ENCODE measurements around the gene GRIK3. TPM values are rescaled to one million over a fixed set of nuclear protein-coding genes. Genes with fewer than 3 reads are reported as not detected.

GRIK3 gene
- total RNA-seq, 2 experiments from 2014 or later: 16.3 to 55.0 TPM

DNA sequence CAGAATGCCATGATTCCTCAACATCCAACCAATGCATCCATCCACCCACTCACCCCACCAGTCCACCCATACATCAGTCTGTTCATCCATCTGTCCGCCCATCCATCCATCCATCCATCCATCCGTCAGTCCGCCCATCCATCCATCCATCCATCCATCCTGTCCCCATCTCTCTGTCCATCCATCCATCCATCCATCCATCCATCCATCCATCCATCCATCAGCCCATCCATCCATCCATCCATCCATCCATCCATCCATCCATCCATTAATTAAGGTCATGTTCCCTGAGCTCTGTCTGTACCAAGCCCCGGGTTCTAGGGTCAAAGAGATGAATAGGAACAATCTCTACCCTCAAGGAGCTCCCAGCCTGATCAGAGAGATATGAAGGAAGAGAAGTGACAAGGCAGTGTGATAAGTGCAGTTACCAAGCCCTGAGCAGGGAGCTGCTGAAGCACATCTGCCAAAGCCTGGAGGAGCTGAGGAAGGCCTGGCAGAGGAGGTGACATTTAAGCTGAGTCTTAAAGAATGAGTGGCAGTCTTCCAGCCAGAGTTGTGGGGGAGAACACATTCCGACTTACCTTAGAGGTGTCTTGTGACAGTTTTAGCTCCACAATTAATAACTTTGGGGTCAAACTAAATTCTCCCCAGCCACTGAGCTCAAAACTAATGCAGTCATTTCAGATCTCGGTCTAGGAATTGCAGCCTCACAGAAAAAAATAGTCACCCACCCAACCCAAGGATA, 47.9 kb downstream of the GRIK3 start:
- POLR2A ChIA-PET: interaction anchor here (0.7 to 1.7 kb wide), 2 partner anchors 10 to 19 kb away, joined by 3 to 10 read pairs; no protein-coding TSS in a partner anchor
- no peaks in the 10 kb centered on the region for H4K20me1 ChIP-seq (ENCODE audit: insufficient read depth, low read length)
- H3K36me3 ChIP-seq (ENCODE audit: insufficient read depth, low read length): no peaks in the 10 kb centered on the region
- intact Hi-C loops (cut with micrococcal nuclease; ENCODE audit: unreplicated experiment): no loop called here
- no peaks in the 10 kb centered on the region for H3K9me3 ChIP-seq (ENCODE audit: low read length)
- no peaks in the 10 kb centered on the region for H3K9me2 ChIP-seq (ENCODE audit: insufficient read depth, low read length)
- DNase-seq (ENCODE audit: low spot score): no peak
- H3K27ac ChIP-seq (ENCODE audit: low read depth, low read length, poor library complexity, severe bottlenecking): no peak overlapping the region
- no peaks in the 10 kb centered on the region for H3K79me2 ChIP-seq (ENCODE audit: insufficient read depth, low read depth, low read length)
- H3K4me3 ChIP-seq (ENCODE audit: low read depth, low read length, poor library complexity, severe bottlenecking): no peak overlapping the region
- peaks cover 8% of the 10 kb centered on the region for H3K4me1 ChIP-seq (ENCODE audit: insufficient read depth, low read length, poor library complexity, severe bottlenecking)
- TF ChIP-seq CTCF (conservative IDR thresholded peaks at IDR 0.05; ENCODE audit: low read length) (no peak), EZH2phosphoT487 (IDR thresholded peaks at IDR 0.05; ENCODE audit: borderline replicate concordance, low read depth, low read length) (no peak)
- H2AFZ ChIP-seq (ENCODE audit: low read length): no peak overlapping the region
- no peak overlapping the region for H3K4me2 ChIP-seq (ENCODE audit: low read length)
- CTCF ChIA-PET (ENCODE audit: unreplicated experiment): no interaction called here
- no TSS peak for BruUV-seq (replicated peaks)

- no peak for TF ChIP-seq CTCF (conservative IDR thresholded peaks at IDR 0.05; ENCODE audit: low read length)
- TF ChIP-seq EZH2phosphoT487 (IDR thresholded peaks at IDR 0.05; ENCODE audit: borderline replicate concordance, low read depth, low read length): no peak
- Histone ChIP-seq H3K79me2 (ENCODE audit: insufficient read depth, low read depth, low read length) (no peaks in the 10 kb centered on the region), H3K27ac (ENCODE audit: low read depth, low read length, poor library complexity, severe bottlenecking) (no peak overlapping the region), H4K20me1 (ENCODE audit: insufficient read depth, low read length) (no peaks in the 10 kb centered on the region), H3K9me3 (ENCODE audit: low read length) (no peaks in the 10 kb centered on the region), H3K36me3 (ENCODE audit: insufficient read depth, low read length) (no peaks in the 10 kb centered on the region), H2AFZ (ENCODE audit: low read length) (no peak overlapping the region), H3K4me1 (ENCODE audit: insufficient read depth, low read length, poor library complexity, severe bottlenecking) (peaks cover 8% of the 10 kb centered on the region), H3K9me2 (ENCODE audit: insufficient read depth, low read length) (no peaks in the 10 kb centered on the region), H3K4me3 (ENCODE audit: low read depth, low read length, poor library complexity, severe bottlenecking) (no peak overlapping the region), H3K4me2 (ENCODE audit: low read length) (no peak overlapping the region)
- no TSS peak for BruUV-seq (replicated peaks)
- ChIA-PET POLR2A (no interaction called here), CTCF (ENCODE audit: unreplicated experiment) (interaction anchor here (0.5 to 0.6 kb wide), 2 partner anchors 17 to 113 kb away, joined by 3 read pairs; no protein-coding TSS in a partner anchor)
- intact Hi-C loops (cut with micrococcal nuclease; ENCODE audit: unreplicated experiment): no loop called here
- no peak for DNase-seq (ENCODE audit: low spot score)
Measured at GRCh38 chr1:36984675-36985074, 49.6 kb downstream of the GRIK3 start.

- no peak overlapping the region for H2AFZ ChIP-seq (ENCODE audit: low read length)
- ChIA-PET CTCF (ENCODE audit: unreplicated experiment) (interaction anchor here (0.6 kb wide), 1 partner anchor 16 kb away, joined by 3 read pairs; no protein-coding TSS in a partner anchor), POLR2A (no interaction called here)
- no peaks in the 10 kb centered on the region for H3K9me2 ChIP-seq (ENCODE audit: insufficient read depth, low read length)
- intact Hi-C loops (cut with micrococcal nuclease; ENCODE audit: unreplicated experiment): no loop called here
- TF ChIP-seq CTCF (conservative IDR thresholded peaks at IDR 0.05; ENCODE audit: low read length) (no peak), EZH2phosphoT487 (IDR thresholded peaks at IDR 0.05; ENCODE audit: borderline replicate concordance, low read depth, low read length) (no peak)
- no peak overlapping the region for H3K4me3 ChIP-seq (ENCODE audit: low read depth, low read length, poor library complexity, severe bottlenecking)
- no peaks in the 10 kb centered on the region for H3K79me2 ChIP-seq (ENCODE audit: insufficient read depth, low read depth, low read length)
- no TSS peak for BruUV-seq (replicated peaks)
- H3K4me1 ChIP-seq (ENCODE audit: insufficient read depth, low read length, poor library complexity, severe bottlenecking): peaks cover 8% of the 10 kb centered on the region
- H3K9me3 ChIP-seq (ENCODE audit: low read length): 0 out of 2 replicates have a peak, but pooled peaks cover under 1% of the 10 kb centered on the region
- no peaks in the 10 kb centered on the region for H4K20me1 ChIP-seq (ENCODE audit: insufficient read depth, low read length)
- no peak overlapping the region for H3K4me2 ChIP-seq (ENCODE audit: low read length)
- no peak overlapping the region for H3K27ac ChIP-seq (ENCODE audit: low read depth, low read length, poor library complexity, severe bottlenecking)
- peaks cover 3% of the 10 kb centered on the region for H3K36me3 ChIP-seq (ENCODE audit: insufficient read depth, low read length)
- no peak for DNase-seq (ENCODE audit: low spot score)
Measured at GRCh38 chr1:36984026-36984425, 50.3 kb downstream of the GRIK3 start.

Data from OCI-LY7 (cell line).